Right lobe of liver (tissue), 4 donors: ENCODE measurements around the gene COL1A2.

Experiments
- POLR2A ChIP-seq: fragments of 450-650 bp; IDR thresholded peaks from one replicate; pipeline ENCODE4 v1.6.1; 2017; ENCODE audit warnings: antibody characterized with exemption, mild to moderate bottlenecking
- TF ChIP-seq, protein P1 (sequence below), 4 donors: fragments of 200-600 bp in 3 of 4; fragments of 450-650 bp in 1 of 4; IDR thresholded peaks; one replicate each; pipeline versions ENCODE4 v1.5.1 to v1.8.0; 2016 to 2022; ENCODE audit warnings: antibody characterized with exemption in 4 of 4, mild to moderate bottlenecking in 2 of 4
- donor health status: DM: no; HTN: no; CAD: no.
- donor health status: DM: no; HTN: no; CAD: no.
- donor health status: DM: no; HTN: yes; CAD: no.

DNA sequence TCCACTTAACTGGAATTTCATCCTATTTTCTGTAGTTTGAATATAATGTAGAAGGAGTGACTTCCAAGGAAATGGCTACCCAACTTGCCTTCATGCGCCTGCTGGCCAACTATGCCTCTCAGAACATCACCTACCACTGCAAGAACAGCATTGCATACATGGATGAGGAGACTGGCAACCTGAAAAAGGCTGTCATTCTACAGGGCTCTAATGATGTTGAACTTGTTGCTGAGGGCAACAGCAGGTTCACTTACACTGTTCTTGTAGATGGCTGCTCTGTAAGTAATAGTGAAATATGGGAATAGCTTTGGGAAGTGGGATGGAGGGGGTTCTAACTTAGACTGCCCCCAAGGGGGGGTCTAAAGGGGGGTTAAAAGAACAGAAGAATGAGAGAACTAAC, 34.5 kb downstream of the COL1A2 start:
- no peak for TF ChIP-seq POLR2A
- TF ChIP-seq, protein P1, sequence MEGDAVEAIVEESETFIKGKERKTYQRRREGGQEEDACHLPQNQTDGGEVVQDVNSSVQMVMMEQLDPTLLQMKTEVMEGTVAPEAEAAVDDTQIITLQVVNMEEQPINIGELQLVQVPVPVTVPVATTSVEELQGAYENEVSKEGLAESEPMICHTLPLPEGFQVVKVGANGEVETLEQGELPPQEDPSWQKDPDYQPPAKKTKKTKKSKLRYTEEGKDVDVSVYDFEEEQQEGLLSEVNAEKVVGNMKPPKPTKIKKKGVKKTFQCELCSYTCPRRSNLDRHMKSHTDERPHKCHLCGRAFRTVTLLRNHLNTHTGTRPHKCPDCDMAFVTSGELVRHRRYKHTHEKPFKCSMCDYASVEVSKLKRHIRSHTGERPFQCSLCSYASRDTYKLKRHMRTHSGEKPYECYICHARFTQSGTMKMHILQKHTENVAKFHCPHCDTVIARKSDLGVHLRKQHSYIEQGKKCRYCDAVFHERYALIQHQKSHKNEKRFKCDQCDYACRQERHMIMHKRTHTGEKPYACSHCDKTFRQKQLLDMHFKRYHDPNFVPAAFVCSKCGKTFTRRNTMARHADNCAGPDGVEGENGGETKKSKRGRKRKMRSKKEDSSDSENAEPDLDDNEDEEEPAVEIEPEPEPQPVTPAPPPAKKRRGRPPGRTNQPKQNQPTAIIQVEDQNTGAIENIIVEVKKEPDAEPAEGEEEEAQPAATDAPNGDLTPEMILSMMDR (IDR thresholded peaks at IDR 0.05): no peak
